ENCODE results near the gene RPS21.

DNA sequence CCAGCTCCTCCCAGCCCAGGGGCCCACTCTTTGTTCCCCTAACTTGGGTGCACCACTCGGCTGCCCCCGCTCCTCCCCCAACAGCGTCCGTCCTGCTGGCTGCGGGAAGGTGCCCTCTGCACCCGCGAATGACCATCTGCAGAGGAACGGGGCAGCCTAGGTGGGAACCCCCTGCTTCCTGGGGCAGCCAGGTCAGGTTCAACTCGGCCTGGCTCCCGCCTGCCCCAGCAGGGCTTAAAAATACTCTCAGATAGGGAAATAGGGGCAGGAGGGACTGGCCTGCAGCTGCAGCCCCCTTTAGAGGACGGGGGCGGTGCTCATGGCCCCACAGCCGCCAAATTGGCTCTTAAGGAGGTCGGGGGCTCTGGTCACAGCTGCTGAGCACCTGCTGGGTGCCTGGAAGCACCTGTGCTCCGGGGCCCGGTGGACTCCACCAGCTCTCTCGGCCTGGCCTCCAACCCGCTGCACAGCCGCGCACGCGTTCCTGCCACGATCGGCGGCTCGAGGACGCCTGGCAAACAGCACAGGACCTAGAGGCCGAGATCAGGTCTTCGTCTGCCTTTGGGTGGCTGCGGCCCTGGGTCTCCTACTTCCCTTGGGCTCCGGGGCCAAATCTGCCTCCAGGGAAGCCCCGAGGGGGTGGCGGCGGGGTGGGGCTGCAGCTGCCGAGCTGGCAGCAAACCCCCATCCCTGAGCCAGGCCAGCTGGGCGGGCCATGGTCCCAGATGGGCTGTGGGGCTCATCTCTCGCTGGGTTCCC is 19.1 kb upstream of the RPS21 start:
- TF ChIP-seq, protein P1, sequence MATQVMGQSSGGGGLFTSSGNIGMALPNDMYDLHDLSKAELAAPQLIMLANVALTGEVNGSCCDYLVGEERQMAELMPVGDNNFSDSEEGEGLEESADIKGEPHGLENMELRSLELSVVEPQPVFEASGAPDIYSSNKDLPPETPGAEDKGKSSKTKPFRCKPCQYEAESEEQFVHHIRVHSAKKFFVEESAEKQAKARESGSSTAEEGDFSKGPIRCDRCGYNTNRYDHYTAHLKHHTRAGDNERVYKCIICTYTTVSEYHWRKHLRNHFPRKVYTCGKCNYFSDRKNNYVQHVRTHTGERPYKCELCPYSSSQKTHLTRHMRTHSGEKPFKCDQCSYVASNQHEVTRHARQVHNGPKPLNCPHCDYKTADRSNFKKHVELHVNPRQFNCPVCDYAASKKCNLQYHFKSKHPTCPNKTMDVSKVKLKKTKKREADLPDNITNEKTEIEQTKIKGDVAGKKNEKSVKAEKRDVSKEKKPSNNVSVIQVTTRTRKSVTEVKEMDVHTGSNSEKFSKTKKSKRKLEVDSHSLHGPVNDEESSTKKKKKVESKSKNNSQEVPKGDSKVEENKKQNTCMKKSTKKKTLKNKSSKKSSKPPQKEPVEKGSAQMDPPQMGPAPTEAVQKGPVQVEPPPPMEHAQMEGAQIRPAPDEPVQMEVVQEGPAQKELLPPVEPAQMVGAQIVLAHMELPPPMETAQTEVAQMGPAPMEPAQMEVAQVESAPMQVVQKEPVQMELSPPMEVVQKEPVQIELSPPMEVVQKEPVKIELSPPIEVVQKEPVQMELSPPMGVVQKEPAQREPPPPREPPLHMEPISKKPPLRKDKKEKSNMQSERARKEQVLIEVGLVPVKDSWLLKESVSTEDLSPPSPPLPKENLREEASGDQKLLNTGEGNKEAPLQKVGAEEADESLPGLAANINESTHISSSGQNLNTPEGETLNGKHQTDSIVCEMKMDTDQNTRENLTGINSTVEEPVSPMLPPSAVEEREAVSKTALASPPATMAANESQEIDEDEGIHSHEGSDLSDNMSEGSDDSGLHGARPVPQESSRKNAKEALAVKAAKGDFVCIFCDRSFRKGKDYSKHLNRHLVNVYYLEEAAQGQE (IDR thresholded peaks at IDR 0.05; ENCODE audit: insufficient replicate concordance, low read depth) = no peak
- TF ChIP-seq CTCF (IDR thresholded peaks at IDR 0.05; ENCODE audit: insufficient read depth, low read length) = no peak
- TF ChIP-seq POLR2AphosphoS5 (IDR thresholded peaks at IDR 0.05; ENCODE audit: low read depth) = no peak
- TF ChIP-seq SPI1 (IDR thresholded peaks at IDR 0.05; ENCODE audit: borderline replicate concordance, low read depth) = no peak
